GM23248 (cell line): ENCODE results near the gene SH3RF3.

Source experiments
- EZH2 ChIP-seq: fragments of 200-600 bp; sonication (generic); IDR thresholded peaks from 2 replicates; pipeline ENCODE4 v1.6.1; 2018; ENCODE audit warnings: antibody characterized with exemption, mild to moderate bottlenecking; ENCODE audit not compliant: insufficient read depth, poor library complexity, severe bottlenecking
- EZH2phosphoT487 ChIP-seq: fragments of 200-600 bp; sonication (generic); IDR thresholded peaks from 2 replicates; pipeline ENCODE4 v1.6.1; 2018; ENCODE audit warnings: antibody characterized with exemption, moderate library complexity, mild to moderate bottlenecking, low read depth; ENCODE audit not compliant: insufficient read depth

DNA sequence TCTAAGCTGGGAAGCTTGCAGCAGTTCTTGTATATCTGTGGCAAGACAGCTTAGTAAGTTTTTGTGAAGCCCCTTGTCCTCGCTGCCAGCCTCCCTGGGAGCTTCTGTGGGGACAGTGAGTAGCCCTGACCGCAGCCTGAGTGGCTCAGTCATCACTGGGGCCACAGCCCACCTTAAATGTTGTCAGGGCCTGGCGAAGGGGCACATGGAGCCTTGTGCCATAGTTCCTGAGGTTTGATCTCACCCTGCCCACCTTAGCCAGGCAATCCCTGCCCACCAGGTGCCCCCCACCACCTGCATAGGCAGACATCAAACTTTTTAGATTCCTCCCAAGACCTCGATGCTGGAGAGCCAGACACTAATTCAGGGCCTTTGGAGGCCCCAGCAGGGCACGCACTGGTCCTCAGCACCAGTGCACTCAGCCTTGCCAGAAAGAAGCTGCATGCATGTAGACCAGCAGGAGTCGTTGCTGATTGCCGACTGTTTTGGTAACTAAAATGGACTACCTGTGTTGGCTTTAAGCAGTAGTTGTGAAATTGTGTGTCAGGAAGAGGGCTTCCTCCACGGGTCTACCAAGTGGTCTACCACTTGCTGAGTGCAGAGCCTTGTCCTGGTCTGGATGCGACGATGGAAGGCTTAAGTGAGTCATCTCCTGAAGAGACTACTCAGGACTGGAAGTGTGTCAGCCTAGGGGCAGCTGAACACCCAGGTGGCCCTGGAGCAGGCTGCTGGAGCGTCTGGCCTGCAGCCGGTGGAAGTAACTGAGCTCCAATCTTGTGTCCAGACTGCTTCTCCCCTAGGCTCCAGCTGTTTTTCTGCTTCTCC is 251.7 kb downstream of the SH3RF3 start:
- TF ChIP-seq EZH2 (no peak), EZH2phosphoT487 (no peak)
